ENCODE data around the gene ADAMTS20. TPM values are rescaled to one million over a fixed set of nuclear protein-coding genes. Genes with fewer than 3 reads are reported as not detected.

Gene ADAMTS20
- polyA plus RNA-seq, 1 donor (not counting 4 experiments of a cell fraction or from before 2014, with no cell fraction given) = not detected

DNA sequence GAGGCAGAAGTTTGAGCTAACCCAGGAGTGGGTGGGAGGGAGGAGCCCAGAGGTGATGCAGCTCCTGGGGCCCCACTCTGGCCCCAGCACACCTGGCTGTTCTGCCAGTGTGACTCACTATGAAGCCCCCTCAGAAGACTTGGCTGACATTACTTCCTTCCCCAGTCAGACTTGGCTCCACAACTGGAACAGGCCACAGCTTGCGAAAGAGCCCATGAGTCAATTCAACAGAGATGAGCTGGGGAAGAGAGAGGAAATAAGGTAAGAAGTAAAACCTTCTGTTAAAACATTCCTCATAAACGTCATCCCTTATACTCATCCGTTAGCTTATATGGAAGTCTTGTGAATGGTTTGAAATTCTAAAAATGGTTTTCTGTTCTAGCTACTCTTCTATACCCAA is 245.9 kb downstream of the ADAMTS20 start:
- Histone ChIP-seq H4K20me1 (ENCODE audit: control insufficient read depth, extremely low read depth, insufficient read depth, low read length) (no peaks in the 10 kb centered on the region), H3K27me3 (ENCODE audit: control insufficient read depth, extremely low read depth, insufficient read depth, low read length) (no peaks in the 10 kb centered on the region), H3K27ac (ENCODE audit: control insufficient read depth, insufficient read depth, low read length) (peak overlapping the region; percentile 47), H3K4me3 (ENCODE audit: control insufficient read depth in 2 of 3, extremely low read depth in 1 of 3, insufficient read depth in 2 of 3, low read depth in 1 of 3, low read length in 3 of 3) (no peak overlapping the region), H3K9ac (ENCODE audit: control insufficient read depth, extremely low read depth, insufficient read depth, low read length) (no peak overlapping the region), H3K9me3 (ENCODE audit: control insufficient read depth, low read depth, low read length) (peaks cover 1% of the 10 kb centered on the region), H2AFZ (ENCODE audit: control insufficient read depth, low read length) (no peak overlapping the region), H3K4me1 (ENCODE audit: control insufficient read depth, extremely low read depth, insufficient read depth, low read length) (peaks cover 25% of the 10 kb centered on the region), H3K9me1 (ENCODE audit: control insufficient read depth, extremely low read depth, insufficient read depth, low read length) (no peaks in the 10 kb centered on the region), H3K4me2 (ENCODE audit: control insufficient read depth, extremely low read depth, insufficient read depth, low read depth, low read length) (peak overlapping the region; percentile 38), H3K79me2 (ENCODE audit: control insufficient read depth, insufficient read depth, low read length) (no peaks in the 10 kb centered on the region), H3K36me3 (ENCODE audit: control insufficient read depth in 2 of 2, extremely low read depth in 1 of 2, insufficient read depth in 2 of 2, low read length in 2 of 2) (no peaks in the 10 kb centered on the region)
- TF ChIP-seq, protein P1, sequence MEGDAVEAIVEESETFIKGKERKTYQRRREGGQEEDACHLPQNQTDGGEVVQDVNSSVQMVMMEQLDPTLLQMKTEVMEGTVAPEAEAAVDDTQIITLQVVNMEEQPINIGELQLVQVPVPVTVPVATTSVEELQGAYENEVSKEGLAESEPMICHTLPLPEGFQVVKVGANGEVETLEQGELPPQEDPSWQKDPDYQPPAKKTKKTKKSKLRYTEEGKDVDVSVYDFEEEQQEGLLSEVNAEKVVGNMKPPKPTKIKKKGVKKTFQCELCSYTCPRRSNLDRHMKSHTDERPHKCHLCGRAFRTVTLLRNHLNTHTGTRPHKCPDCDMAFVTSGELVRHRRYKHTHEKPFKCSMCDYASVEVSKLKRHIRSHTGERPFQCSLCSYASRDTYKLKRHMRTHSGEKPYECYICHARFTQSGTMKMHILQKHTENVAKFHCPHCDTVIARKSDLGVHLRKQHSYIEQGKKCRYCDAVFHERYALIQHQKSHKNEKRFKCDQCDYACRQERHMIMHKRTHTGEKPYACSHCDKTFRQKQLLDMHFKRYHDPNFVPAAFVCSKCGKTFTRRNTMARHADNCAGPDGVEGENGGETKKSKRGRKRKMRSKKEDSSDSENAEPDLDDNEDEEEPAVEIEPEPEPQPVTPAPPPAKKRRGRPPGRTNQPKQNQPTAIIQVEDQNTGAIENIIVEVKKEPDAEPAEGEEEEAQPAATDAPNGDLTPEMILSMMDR (optimal IDR thresholded peaks at IDR 0.05 in 1 of 3, IDR thresholded peaks at IDR 0.05 in 1 of 3, conservative IDR thresholded peaks at IDR 0.05 in 1 of 3; ENCODE audit: extremely low read depth in 1 of 3, insufficient read depth in 2 of 3, low read length in 3 of 3) = no peak
- TF ChIP-seq EZH2 (IDR thresholded peaks at IDR 0.05; ENCODE audit: low read length) = no peak
- DNase-seq (ENCODE audit: low read depth, low spot score) (peak; percentile 96), FAIRE-seq (peak; percentile 95)
- dilution Hi-C loops (cut with MboI; ENCODE audit: extremely low pct_ligation_motif_present, low sequenced_read_pairs) = no loop called here

DNA sequence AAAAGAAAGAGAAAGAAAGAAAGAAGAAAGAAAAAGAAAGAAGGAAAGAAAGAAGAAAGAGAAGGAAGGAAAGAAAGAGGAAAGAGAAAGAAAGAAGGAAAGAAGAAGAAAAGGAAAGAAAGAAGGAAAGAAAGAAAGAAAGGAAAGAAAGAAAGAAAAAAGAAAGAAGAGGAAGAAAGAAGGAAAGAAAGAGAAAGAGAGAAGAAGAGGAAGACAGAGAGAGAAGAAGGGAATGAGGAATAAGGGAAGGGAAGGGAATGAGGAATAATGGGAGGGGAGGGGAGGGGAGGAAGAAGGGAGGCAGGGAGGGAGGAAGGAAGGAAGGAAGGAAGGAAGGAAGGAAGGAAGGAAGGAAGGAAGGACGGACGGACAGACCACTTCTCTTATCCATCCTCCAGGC is 246.9 kb downstream of the ADAMTS20 start:
- no peak overlapping the region for H3K9ac ChIP-seq (ENCODE audit: control insufficient read depth, extremely low read depth, insufficient read depth, low read length)
- H4K20me1 ChIP-seq (ENCODE audit: control insufficient read depth, extremely low read depth, insufficient read depth, low read length) = no peaks in the 10 kb centered on the region
- dilution Hi-C loops (cut with MboI; ENCODE audit: extremely low pct_ligation_motif_present, low sequenced_read_pairs) = no loop called here
- H3K9me3 ChIP-seq (ENCODE audit: control insufficient read depth, low read depth, low read length) = peaks cover 2% of the 10 kb centered on the region
- H3K27ac ChIP-seq (ENCODE audit: control insufficient read depth, insufficient read depth, low read length) = no peak overlapping the region
- TF ChIP-seq, protein P1 (optimal IDR thresholded peaks at IDR 0.05 in 1 of 3, IDR thresholded peaks at IDR 0.05 in 1 of 3, conservative IDR thresholded peaks at IDR 0.05 in 1 of 3; ENCODE audit: extremely low read depth in 1 of 3, insufficient read depth in 2 of 3, low read length in 3 of 3) = no peak
- no peaks in the 10 kb centered on the region for H3K79me2 ChIP-seq (ENCODE audit: control insufficient read depth, insufficient read depth, low read length)
- H3K4me2 ChIP-seq (ENCODE audit: control insufficient read depth, extremely low read depth, insufficient read depth, low read depth, low read length) = no peak overlapping the region
- peaks cover 18% of the 10 kb centered on the region for H3K4me1 ChIP-seq (ENCODE audit: control insufficient read depth, extremely low read depth, insufficient read depth, low read length)
- no peaks in the 10 kb centered on the region for H3K27me3 ChIP-seq (ENCODE audit: control insufficient read depth, extremely low read depth, insufficient read depth, low read length)
- no peak for FAIRE-seq
- no peak for DNase-seq (ENCODE audit: low read depth, low spot score)
- H2AFZ ChIP-seq (ENCODE audit: control insufficient read depth, low read length) = no peak overlapping the region
- H3K9me1 ChIP-seq (ENCODE audit: control insufficient read depth, extremely low read depth, insufficient read depth, low read length) = no peaks in the 10 kb centered on the region
- no peak overlapping the region for H3K4me3 ChIP-seq (ENCODE audit: control insufficient read depth in 2 of 3, extremely low read depth in 1 of 3, insufficient read depth in 2 of 3, low read depth in 1 of 3, low read length in 3 of 3)
- no peaks in the 10 kb centered on the region for H3K36me3 ChIP-seq (ENCODE audit: control insufficient read depth in 2 of 2, extremely low read depth in 1 of 2, insufficient read depth in 2 of 2, low read length in 2 of 2)

Other genes starting within 250 kb of the ADAMTS20 start
- gene PUS7L, start 206.6 kb upstream of the ADAMTS20 start, polyA plus RNA-seq = 7.4 to 10.8 TPM (median 7.9 TPM) in 3 replicates
- gene IRAK4, start 206.7 kb upstream of the ADAMTS20 start, polyA plus RNA-seq = 8.7 to 13.9 TPM (median 10.8 TPM) in 3 replicates

All from keratinocyte (primary cell).